ENCODE results near the gene PLB1.

Gene PLB1

DNA sequence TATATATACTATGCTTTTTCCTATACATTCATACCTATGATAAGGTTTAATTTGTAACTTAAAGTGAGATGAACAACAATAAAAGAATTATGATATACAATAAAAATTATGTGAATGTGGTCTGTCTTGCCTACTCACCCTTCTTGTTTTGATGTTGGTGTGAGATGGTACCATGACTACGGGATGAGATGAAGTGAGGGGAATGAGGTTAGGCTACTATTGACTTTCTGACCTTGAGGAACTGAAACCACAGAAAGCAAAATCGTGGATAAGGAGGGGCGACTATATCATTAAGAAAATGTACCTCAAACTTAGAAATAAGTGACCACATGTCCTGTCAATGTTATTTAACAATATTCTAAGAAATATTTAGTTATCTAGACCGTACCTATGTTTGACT, 151.8 kb downstream of the PLB1 start:
- Histone ChIP-seq H3K4me3 (ENCODE audit: low read length, poor library complexity, severe bottlenecking) (no peak overlapping the region), H3K9me3 (ENCODE audit: insufficient read depth, low read depth, low read length) (no peaks in the 10 kb centered on the region), H2AFZ (ENCODE audit: low read length) (no peak overlapping the region), H4K20me1 (ENCODE audit: insufficient read depth, low read length, poor library complexity, severe bottlenecking) (no peaks in the 10 kb centered on the region), H3K79me2 (ENCODE audit: insufficient read depth, low read length) (no peaks in the 10 kb centered on the region), H3K4me1 (ENCODE audit: insufficient read depth, low read length, poor library complexity, severe bottlenecking) (no peaks in the 10 kb centered on the region), H3K36me3 (ENCODE audit: insufficient read depth, low read length) (no peaks in the 10 kb centered on the region), H3K9me2 (replicated peaks; ENCODE audit: low read depth, low read length) (no peaks in the 10 kb centered on the region), H3K9ac (ENCODE audit: low read depth, low read length, poor library complexity, severe bottlenecking) (no peak overlapping the region), H3K4me2 (ENCODE audit: low read depth, low read length, poor library complexity, severe bottlenecking) (no peak overlapping the region), H3F3A (ENCODE audit: low read depth) (no peaks in the 10 kb centered on the region), H3K27me3 (ENCODE audit: insufficient read depth, low read length, poor library complexity, severe bottlenecking) (no peaks in the 10 kb centered on the region)
- no peak for TF ChIP-seq EZH2phosphoT487 (IDR thresholded peaks at IDR 0.05; ENCODE audit: borderline replicate concordance)
- TF ChIP-seq, protein P1, sequence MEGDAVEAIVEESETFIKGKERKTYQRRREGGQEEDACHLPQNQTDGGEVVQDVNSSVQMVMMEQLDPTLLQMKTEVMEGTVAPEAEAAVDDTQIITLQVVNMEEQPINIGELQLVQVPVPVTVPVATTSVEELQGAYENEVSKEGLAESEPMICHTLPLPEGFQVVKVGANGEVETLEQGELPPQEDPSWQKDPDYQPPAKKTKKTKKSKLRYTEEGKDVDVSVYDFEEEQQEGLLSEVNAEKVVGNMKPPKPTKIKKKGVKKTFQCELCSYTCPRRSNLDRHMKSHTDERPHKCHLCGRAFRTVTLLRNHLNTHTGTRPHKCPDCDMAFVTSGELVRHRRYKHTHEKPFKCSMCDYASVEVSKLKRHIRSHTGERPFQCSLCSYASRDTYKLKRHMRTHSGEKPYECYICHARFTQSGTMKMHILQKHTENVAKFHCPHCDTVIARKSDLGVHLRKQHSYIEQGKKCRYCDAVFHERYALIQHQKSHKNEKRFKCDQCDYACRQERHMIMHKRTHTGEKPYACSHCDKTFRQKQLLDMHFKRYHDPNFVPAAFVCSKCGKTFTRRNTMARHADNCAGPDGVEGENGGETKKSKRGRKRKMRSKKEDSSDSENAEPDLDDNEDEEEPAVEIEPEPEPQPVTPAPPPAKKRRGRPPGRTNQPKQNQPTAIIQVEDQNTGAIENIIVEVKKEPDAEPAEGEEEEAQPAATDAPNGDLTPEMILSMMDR (conservative IDR thresholded peaks at IDR 0.05; ENCODE audit: low read length): no peak

DNA sequence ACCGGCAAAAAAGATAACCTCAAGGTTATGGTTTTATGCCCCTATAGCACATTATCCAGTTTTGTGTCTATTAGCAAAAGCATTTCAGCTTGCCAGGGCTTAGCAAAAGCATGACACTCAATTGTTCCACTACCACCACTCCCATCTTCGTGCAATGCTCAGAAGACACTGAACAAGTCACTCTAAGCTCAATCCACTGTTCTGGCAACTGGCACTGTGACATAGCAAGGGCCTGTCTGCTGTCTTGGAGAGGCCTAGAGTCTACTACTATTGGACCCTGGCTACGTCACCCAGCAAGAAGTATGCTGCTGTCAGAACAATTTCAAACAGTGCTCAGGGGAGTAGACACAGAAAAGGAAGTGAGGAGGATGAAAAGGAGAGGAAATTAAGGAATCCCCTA, 152.3 kb downstream of the PLB1 start:
- Histone ChIP-seq H3F3A (ENCODE audit: low read depth) (no peaks in the 10 kb centered on the region), H3K4me1 (ENCODE audit: insufficient read depth, low read length, poor library complexity, severe bottlenecking) (no peaks in the 10 kb centered on the region), H3K9me3 (ENCODE audit: insufficient read depth, low read depth, low read length) (no peaks in the 10 kb centered on the region), H3K27me3 (ENCODE audit: insufficient read depth, low read length, poor library complexity, severe bottlenecking) (no peaks in the 10 kb centered on the region), H3K9ac (ENCODE audit: low read depth, low read length, poor library complexity, severe bottlenecking) (no peak overlapping the region), H3K36me3 (ENCODE audit: insufficient read depth, low read length) (no peaks in the 10 kb centered on the region), H3K4me2 (ENCODE audit: low read depth, low read length, poor library complexity, severe bottlenecking) (no peak overlapping the region), H2AFZ (ENCODE audit: low read length) (no peak overlapping the region), H4K20me1 (ENCODE audit: insufficient read depth, low read length, poor library complexity, severe bottlenecking) (no peaks in the 10 kb centered on the region), H3K9me2 (replicated peaks; ENCODE audit: low read depth, low read length) (no peaks in the 10 kb centered on the region), H3K4me3 (ENCODE audit: low read length, poor library complexity, severe bottlenecking) (no peak overlapping the region), H3K79me2 (ENCODE audit: insufficient read depth, low read length) (no peaks in the 10 kb centered on the region)
- no peak for TF ChIP-seq EZH2phosphoT487 (IDR thresholded peaks at IDR 0.05; ENCODE audit: borderline replicate concordance)
- TF ChIP-seq, protein P1 (conservative IDR thresholded peaks at IDR 0.05; ENCODE audit: low read length): no peak

DNA sequence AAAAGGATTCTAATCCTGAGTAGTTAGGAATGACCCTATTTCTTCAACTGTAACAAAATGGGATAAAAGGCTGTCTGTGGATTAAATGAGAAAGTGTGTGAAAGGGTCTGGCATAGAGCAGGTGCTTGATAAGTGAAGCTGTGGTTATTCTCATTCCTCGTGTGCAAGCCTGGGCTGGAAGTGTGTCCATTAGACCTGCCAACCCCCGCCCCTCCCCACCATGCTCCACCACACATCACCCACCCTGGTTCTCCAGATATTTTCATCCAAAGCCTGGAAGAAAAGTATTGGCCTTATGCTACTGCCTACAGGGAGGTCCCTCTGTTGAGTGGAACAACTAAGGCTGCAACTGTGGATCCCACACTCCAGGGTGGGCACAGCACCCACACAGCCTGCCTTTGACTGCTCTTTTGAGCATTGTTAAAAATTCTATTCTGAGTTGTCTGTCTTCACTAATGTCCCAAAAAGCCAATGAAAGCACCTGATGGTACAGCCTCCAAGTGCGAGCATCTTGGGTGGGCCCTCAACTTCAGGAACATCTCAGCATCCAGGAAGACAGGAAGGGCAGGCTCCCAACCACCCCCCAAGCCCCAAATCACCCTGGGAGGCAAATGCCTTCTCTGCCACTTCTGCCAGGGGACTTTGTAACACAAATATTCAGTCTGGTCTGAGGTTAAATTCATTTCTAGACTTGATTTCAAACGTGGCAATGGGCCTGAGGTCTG, 153.0 kb downstream of the PLB1 start:
- no peak overlapping the region for H3K4me3 ChIP-seq (ENCODE audit: low read length, poor library complexity, severe bottlenecking)
- no peaks in the 10 kb centered on the region for H3K36me3 ChIP-seq (ENCODE audit: insufficient read depth, low read length)
- no peak overlapping the region for H3K4me2 ChIP-seq (ENCODE audit: low read depth, low read length, poor library complexity, severe bottlenecking)
- no peak overlapping the region for H2AFZ ChIP-seq (ENCODE audit: low read length)
- no peaks in the 10 kb centered on the region for H3F3A ChIP-seq (ENCODE audit: low read depth)
- no peaks in the 10 kb centered on the region for H3K27me3 ChIP-seq (ENCODE audit: insufficient read depth, low read length, poor library complexity, severe bottlenecking)
- H3K9me2 ChIP-seq (replicated peaks; ENCODE audit: low read depth, low read length): no peaks in the 10 kb centered on the region
- TF ChIP-seq, protein P1 (conservative IDR thresholded peaks at IDR 0.05; ENCODE audit: low read length): no peak
- no peak for TF ChIP-seq EZH2phosphoT487 (IDR thresholded peaks at IDR 0.05; ENCODE audit: borderline replicate concordance)
- H3K9ac ChIP-seq (ENCODE audit: low read depth, low read length, poor library complexity, severe bottlenecking): no peak overlapping the region
- no peaks in the 10 kb centered on the region for H3K4me1 ChIP-seq (ENCODE audit: insufficient read depth, low read length, poor library complexity, severe bottlenecking)
- H3K79me2 ChIP-seq (ENCODE audit: insufficient read depth, low read length): no peaks in the 10 kb centered on the region
- no peaks in the 10 kb centered on the region for H3K9me3 ChIP-seq (ENCODE audit: insufficient read depth, low read depth, low read length)
- no peaks in the 10 kb centered on the region for H4K20me1 ChIP-seq (ENCODE audit: insufficient read depth, low read length, poor library complexity, severe bottlenecking)
